HFFc6 (cell line): ENCODE data around the gene CEP70. TPM values are rescaled to one million over a fixed set of nuclear protein-coding genes. Genes with fewer than 3 reads are reported as not detected.

ENCODE experiments used
- DNase-seq: peaks from one replicate; pipeline ENCODE4 v3.0.0-alpha.2; 2018
- H3K27ac Mint-ChIP-seq: 2 replicates; pipeline ENCODE4 v1.8.0; 2020; ENCODE audit warnings: mild to moderate bottlenecking, mixed read lengths
- H3K27me3 Mint-ChIP-seq: 2 replicates; pipeline ENCODE4 v1.8.0; 2021; ENCODE audit warnings: mild to moderate bottlenecking, moderate library complexity, mixed read lengths; ENCODE audit not compliant: insufficient read depth
- H3K36me3 Mint-ChIP-seq: 2 replicates; pipeline ENCODE4 v1.8.0; 2021; ENCODE audit warnings: low read depth, mixed read lengths
- H3K4me1 Mint-ChIP-seq: 2 replicates; pipeline ENCODE4 v1.8.0; 2020; ENCODE audit warnings: low read depth, mixed read lengths
- H3K4me3 Mint-ChIP-seq: 2 replicates; pipeline ENCODE4 v1.8.0; 2020; ENCODE audit warnings: mild to moderate bottlenecking, moderate library complexity, mixed read lengths
- H3K9me3 Mint-ChIP-seq: 2 replicates; pipeline ENCODE4 v1.8.0; 2020; ENCODE audit warnings: mild to moderate bottlenecking, mixed read lengths
- CTCF ChIP-seq: fragments of 200-600 bp; sonication (generic); IDR thresholded peaks from 2 replicates; pipeline ENCODE4 v1.5.0; 2021; ENCODE audit warnings: antibody characterized with exemption, mild to moderate bottlenecking
- total RNA-seq, 6 experiments: library from RNA; stranded (reverse); fragmentation: NEBNext Ultra II Directional; extraction: Animal tissue kit (Norgen Biotek cat#: 25700); gene quantifications; 2 replicates in 1 of 6; 3 replicates in 5 of 6; pipeline ENCODE4 v1.2.3, GENCODE V29; 2021

CEP70 gene
- total RNA-seq, 6 experiments from 2014 or later = 11.5 to 18.9 (median 17.3) TPM

DNA sequence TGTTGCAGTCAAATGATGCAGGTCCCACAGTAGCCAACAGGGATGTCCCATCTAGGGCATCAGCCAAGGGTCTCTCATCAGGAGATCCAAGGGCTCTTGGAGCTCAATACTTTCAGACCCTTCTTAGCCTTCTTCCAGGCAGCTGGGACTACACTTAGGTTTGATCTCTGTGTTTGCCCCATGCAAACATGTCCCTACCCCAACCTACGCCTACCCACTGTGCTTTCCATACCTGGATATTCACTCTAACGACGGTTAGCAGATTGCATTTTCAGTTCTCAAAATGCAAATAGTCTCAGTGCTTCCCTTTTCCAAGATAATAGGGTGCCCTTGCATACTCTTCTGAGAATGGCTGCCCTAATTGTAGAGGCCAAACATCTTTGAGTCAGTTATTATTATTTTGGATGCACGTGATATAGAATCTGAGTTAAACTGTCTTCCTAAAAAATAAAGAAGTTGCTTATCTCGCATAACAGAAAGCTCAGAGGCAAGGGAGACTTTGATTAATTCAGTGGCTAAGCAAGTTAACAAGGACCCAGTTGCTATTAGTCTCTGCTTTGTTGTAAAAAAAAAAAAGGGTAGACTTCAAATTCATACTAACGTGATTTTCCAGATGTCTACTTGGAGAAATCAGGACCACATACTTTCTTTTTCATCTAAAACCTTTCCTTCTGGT lies 1.0 kb upstream of the CEP70 start:
- Mint-ChIP-seq H3K4me1 (peaks cover 16% of the 10 kb centered on the region), H3K27me3 (no peaks in the 10 kb centered on the region), H3K36me3 (no peaks in the 10 kb centered on the region), H3K4me3 (peak overlapping the region; percentile 91), H3K27ac (peak overlapping the region; percentile 86), H3K9me3 (no peaks in the 10 kb centered on the region)
- peak; percentile 69 for TF ChIP-seq CTCF
- DNase-seq = no peak

DNA sequence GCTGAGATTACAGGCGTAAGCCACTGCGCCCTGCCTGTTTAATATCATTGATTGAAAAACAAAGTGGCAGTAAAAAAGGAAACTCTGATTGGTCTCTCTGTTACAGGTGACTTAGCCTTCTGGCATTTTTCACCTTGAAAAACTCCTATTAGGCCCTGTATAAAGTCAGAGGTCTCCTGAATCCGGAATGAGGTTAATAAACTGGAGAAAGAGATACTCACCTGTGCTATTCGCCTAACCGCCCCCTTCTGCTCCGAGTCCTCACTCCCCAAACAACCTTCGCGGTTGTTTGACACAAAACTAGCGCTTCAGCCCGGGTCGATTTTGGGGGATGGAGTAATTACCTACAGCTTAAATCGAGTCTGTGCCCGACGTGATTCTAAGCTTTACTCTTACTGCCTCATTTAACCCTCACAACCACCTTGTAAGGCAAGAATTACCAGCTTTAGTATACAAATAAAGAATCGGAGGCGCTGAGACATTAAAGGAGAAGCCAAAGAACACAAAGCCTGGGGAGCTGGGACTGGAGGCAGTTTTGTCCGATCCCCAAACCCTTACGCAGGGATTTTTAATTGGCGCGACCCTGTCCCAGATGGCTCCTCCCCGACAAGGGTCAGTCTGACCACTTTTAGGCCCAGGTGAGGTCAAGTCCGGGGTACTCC lies 441 bp downstream of the CEP70 start:
- peak overlapping the region; percentile 78 for H3K27ac Mint-ChIP-seq

GRCh38 chr3:138591392-138591791 lies 2.7 kb downstream of the CEP70 start:
- no peak for TF ChIP-seq CTCF
- DNase-seq = no peak
- no peaks in the 10 kb centered on the region for H3K9me3 Mint-ChIP-seq
- no peak overlapping the region for H3K4me3 Mint-ChIP-seq
- no peak overlapping the region for H3K27ac Mint-ChIP-seq
- no peaks in the 10 kb centered on the region for H3K27me3 Mint-ChIP-seq
- peaks cover 15% of the 10 kb centered on the region; the same call in 1 of the 2 replicates for H3K4me1 Mint-ChIP-seq
- peaks cover 3% of the 10 kb centered on the region for H3K36me3 Mint-ChIP-seq

More for the DNA sequence above, 441 bp downstream of the CEP70 start:
- H3K9me3 Mint-ChIP-seq = no peaks in the 10 kb centered on the region
- H3K4me1 Mint-ChIP-seq = peaks cover 15% of the 10 kb centered on the region; the same call in 1 of the 2 replicates
- no peak for TF ChIP-seq CTCF
- no peaks in the 10 kb centered on the region for H3K36me3 Mint-ChIP-seq
- H3K4me3 Mint-ChIP-seq = peak overlapping the region; percentile 91
- no peaks in the 10 kb centered on the region for H3K27me3 Mint-ChIP-seq
- peak; percentile 3 for DNase-seq

DNA sequence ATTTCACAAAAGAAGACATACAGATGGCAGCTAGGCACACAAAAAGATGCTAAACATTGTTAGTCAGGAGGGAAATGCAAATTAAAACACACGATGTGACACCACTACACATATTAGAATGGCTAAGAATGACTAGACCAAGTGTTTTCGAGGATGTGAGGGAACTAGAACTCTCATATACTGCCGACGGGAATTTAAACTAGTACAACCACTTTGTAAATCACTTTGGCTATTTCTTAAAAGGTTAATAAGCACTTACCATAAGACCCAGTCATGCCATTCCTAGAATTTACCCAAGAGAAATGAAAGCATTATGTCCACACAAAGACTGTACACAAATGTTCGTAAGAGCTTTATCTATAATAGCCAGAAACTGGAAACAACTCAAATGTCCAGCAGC lies 5.6 kb downstream of the CEP70 start:
- H3K9me3 Mint-ChIP-seq = no peaks in the 10 kb centered on the region
- no peak for TF ChIP-seq CTCF
- peaks cover 15% of the 10 kb centered on the region; the same call in 1 of the 2 replicates for H3K4me1 Mint-ChIP-seq
- no peak for DNase-seq
- no peak overlapping the region for H3K4me3 Mint-ChIP-seq
- peaks cover 10% of the 10 kb centered on the region for H3K36me3 Mint-ChIP-seq
- no peaks in the 10 kb centered on the region for H3K27me3 Mint-ChIP-seq
- no peak overlapping the region for H3K27ac Mint-ChIP-seq

GRCh38 chr3:138587374-138587773 lies 6.7 kb downstream of the CEP70 start:
- H3K36me3 Mint-ChIP-seq = peaks cover 10% of the 10 kb centered on the region
- no peak for TF ChIP-seq CTCF
- H3K27me3 Mint-ChIP-seq = no peaks in the 10 kb centered on the region

More at GRCh38 chr3:138587374-138587773, 6.7 kb downstream of the CEP70 start:
- H3K27ac Mint-ChIP-seq = no peak overlapping the region
- H3K4me3 Mint-ChIP-seq = no peak overlapping the region
- H3K4me1 Mint-ChIP-seq = peaks cover 12% of the 10 kb centered on the region; the same call in 1 of the 2 replicates
- H3K9me3 Mint-ChIP-seq = no peaks in the 10 kb centered on the region
- no peak for DNase-seq
